Ascending aorta (tissue), 2 donors: ENCODE results near the gene ITGA11. TPM values are rescaled to one million over a fixed set of nuclear protein-coding genes. Genes with fewer than 3 reads are reported as not detected.
A peak's percentile ranks its signal among the peaks of the same experiment; 100 is the strongest.

Experiments
- DNase-seq, 2 donors: peaks; one replicate each; pipeline ENCODE4 v3.0.0-alpha.2; 2019; ENCODE audit warnings: low spot score in 2 of 2
- H3K27ac ChIP-seq, 2 donors: fragments of 200-600 bp; sonication (generic); one replicate each; pipeline ENCODE4 v1.5.1; 2016 to 2017; ENCODE audit warnings: mild to moderate bottlenecking in 1 of 2
- H3K27me3 ChIP-seq: fragments of 200-600 bp; sonication (generic); one replicate; pipeline ENCODE4 v1.5.1; 2017
- H3K36me3 ChIP-seq, 2 donors: fragments of 200-600 bp; sonication (generic); one replicate each; pipeline ENCODE4 v1.5.1; 2016
- H3K4me1 ChIP-seq, 2 donors: fragments of 200-600 bp; sonication (generic); one replicate each; pipeline ENCODE4 v1.5.1; 2016 to 2017; ENCODE audit warnings: mild to moderate bottlenecking in 1 of 2
- H3K4me3 ChIP-seq, 2 donors: fragments of 200-600 bp; sonication (generic); one replicate each; pipeline ENCODE4 v1.5.1; 2016 to 2017; ENCODE audit warnings: mild to moderate bottlenecking in 1 of 2
- H3K9me3 ChIP-seq, 2 donors: fragments of 200-600 bp; sonication (generic); one replicate each; pipeline ENCODE4 v1.5.1; 2016
- CTCF ChIP-seq, 3 experiments: fragments of 200-600 bp in 2 of 3; fragments of 450-650 bp in 1 of 3; sonication (generic) in 2 of 3; IDR thresholded peaks; one replicate each; pipeline ENCODE4 v1.5.1; 2016 to 2019; ENCODE audit warnings: antibody characterized with exemption in 3 of 3, mild to moderate bottlenecking in 1 of 3, moderate library complexity in 1 of 3
- intact Hi-C: fragments of 100-400 bp; cut with DNase I; formaldehyde crosslinking; loops from one replicate; pipeline ENCODE4 v1.15.1; 2023
- total RNA-seq: library from RNA; depleted of rRNA; stranded (reverse); fragments of >200 nt; gene quantifications from one replicate; pipeline ENCODE4 v1.1.0, GENCODE V29; 2016

ITGA11 gene
- total RNA-seq: 136 TPM

DNA sequence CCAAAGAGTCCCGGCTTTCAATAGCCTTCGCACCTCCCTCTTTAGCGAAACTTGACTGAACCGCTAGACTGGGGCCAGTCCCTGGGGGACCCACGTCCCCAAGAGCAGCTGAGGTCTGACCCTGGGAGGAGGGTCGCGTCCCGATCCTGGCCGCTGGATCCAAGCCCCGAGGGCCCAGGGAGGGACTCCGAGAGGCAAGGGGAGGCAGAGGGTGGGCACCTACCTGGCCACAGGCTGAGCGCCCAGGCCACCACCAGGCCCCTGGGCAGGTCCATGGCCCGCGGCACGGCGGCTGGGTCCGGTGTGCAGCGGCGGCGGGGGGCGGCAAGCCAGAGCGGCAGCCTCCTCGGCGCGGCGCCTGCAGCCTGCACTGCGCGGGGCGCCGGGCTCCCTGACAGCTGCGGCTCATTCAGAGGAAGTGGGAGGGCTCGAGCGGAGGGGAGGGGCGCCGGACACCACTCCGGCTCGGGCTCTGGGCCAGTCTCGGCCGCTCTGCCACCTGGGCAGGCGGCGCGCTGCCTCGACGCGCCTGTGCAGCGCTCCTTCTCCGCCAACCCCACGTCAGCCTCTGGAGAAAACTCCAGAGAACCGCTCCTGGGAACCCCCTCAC is at the start of gene ITGA11:
Gene ITGA11 (minus strand): TSS at position 372 of the 610 bp plus-strand sequence. CDS start 97 bp downstream, at position 275.
- Histone ChIP-seq H3K27me3 (no peaks in the 10 kb centered on the region), H3K36me3 (no peaks in the 10 kb centered on the region)
- intact Hi-C loops: loop anchor here (2.0 to 5.0 kb wide), 4 partner anchors 50 to 125 kb away; no protein-coding TSS in a partner anchor

DNA sequence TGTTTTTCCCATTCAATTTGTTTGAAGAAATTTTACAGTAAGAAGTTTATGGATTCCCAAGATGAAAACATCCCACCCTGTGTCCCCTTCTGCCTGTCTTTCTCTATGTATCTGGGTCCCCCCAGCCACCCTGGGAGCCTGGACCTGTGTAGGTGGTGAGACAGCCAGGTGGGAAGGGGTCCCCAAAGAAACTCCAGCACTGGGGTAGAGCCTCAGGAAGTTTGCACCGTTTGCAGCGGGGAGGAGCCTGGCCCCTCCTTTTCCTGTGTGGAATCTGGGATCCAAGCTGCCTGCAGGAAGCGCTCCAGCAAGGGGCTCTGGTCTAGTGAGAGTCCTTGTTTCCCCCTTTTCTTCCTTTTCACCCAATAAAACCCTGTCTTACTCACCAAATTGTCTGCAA is 49.4 kb upstream of the ITGA11 start:
- Histone ChIP-seq H3K27me3 (no peaks in the 10 kb centered on the region), H3K4me1 (peaks cover 15 to 40% of the 10 kb centered on the region in 2 donors), H3K4me3 (no peak overlapping the region), H3K36me3 (no peaks in the 10 kb centered on the region), H3K9me3 (no peaks in the 10 kb centered on the region), H3K27ac (no peak overlapping the region)
- DNase-seq: no peak
- no peak for TF ChIP-seq CTCF (IDR thresholded peaks at IDR 0.05)
- intact Hi-C loops: loop anchor here (5.0 kb wide), 1 partner anchor 49 kb away; the partner anchor contains the start of gene ITGA11

More for the DNA sequence above, at the start of gene ITGA11:
- peak within 1 kb of the TSS; percentile 69 to 83 for H3K4me3 ChIP-seq
- peaks cover 3 to 23% of the 10 kb centered on the region in 2 donors for H3K4me1 ChIP-seq
- H3K27ac ChIP-seq: peak within 1 kb of the TSS; percentile 89 to 93
- TF ChIP-seq CTCF (IDR thresholded peaks at IDR 0.05): no peak
- no peaks in the 10 kb centered on the region for H3K9me3 ChIP-seq
- peak in 1 of 2 donors; percentile 89 for DNase-seq

DNA sequence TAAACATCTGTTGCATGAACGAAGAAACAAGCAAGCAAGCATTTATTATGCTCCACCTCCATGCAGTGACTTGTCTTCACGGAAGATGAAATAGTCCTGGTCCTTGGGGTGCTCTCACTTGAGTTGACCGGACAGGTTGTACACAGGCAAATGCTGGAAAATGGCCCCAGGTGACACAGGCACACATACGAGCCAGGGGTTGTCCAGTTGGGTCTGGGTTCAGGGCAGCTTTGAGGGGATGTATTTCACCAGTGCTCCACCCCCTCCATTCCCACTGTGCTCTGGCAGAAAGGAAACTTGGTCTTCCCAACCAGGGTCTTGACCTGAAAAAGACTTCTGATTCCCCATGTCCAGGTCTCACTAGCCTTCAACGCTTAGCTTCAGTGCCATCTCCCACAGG is 48.3 kb upstream of the ITGA11 start:
- Histone ChIP-seq H3K4me1 (peaks cover 10 to 30% of the 10 kb centered on the region in 2 donors), H3K9me3 (no peaks in the 10 kb centered on the region), H3K27ac (peak overlapping the region; percentile 85), H3K4me3 (no peak overlapping the region), H3K27me3 (no peaks in the 10 kb centered on the region), H3K36me3 (no peaks in the 10 kb centered on the region)
- TF ChIP-seq CTCF (IDR thresholded peaks at IDR 0.05): no peak
- no peak for DNase-seq
- intact Hi-C loops: loop anchor here (5.0 kb wide), 1 partner anchor 48 kb away; the partner anchor contains the start of gene ITGA11

DNA sequence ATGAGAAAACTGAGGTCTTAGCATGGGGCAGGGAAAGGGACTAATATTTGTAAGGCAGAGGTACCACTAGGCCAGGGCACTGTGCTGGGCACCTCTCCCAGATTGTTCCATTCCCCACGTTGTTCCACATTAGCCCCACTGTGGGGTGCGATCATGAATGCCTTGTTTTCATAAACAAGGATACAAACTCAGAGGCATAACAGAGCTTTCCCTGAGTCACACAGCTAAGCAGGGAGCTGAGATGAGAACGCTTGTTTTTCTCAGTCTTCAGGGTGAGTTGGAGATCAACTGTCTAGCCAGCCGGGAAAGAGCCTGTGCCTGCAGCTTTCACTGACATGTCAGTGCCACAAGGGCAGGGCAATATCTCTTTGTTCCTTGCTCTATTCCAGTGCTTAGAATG is 47.9 kb upstream of the ITGA11 start:
- Histone ChIP-seq H3K36me3 (no peaks in the 10 kb centered on the region), H3K4me1 (peaks cover 9 to 28% of the 10 kb centered on the region in 2 donors), H3K27me3 (no peaks in the 10 kb centered on the region), H3K4me3 (no peak overlapping the region), H3K27ac (peak overlapping the region; percentile 85), H3K9me3 (no peaks in the 10 kb centered on the region)
- TF ChIP-seq CTCF (IDR thresholded peaks at IDR 0.05): no peak
- intact Hi-C loops: loop anchor here (5.0 kb wide), 2 partner anchors 48 to 173 kb away; partner anchors contain the start of gene ITGA11
- no peak for DNase-seq

GRCh38 chr15:68479406-68479805 is 47.4 kb upstream of the ITGA11 start:
- Histone ChIP-seq H3K27me3 (no peaks in the 10 kb centered on the region), H3K9me3 (no peaks in the 10 kb centered on the region), H3K4me1 (peaks cover 5 to 24% of the 10 kb centered on the region in 2 donors), H3K27ac (peak overlapping the region; percentile 85), H3K36me3 (no peaks in the 10 kb centered on the region), H3K4me3 (no peak overlapping the region)
- no peak for TF ChIP-seq CTCF (IDR thresholded peaks at IDR 0.05)
- intact Hi-C loops: loop anchor here (5.0 kb wide), 1 partner anchor 172 kb away; no protein-coding TSS in a partner anchor
- peak in 1 of 2 donors; percentile 92 for DNase-seq
